HG03066 (cell line): Measurements from ENCODE around the gene PSG4.
"Not testable (repeated sequence)": the region's sequence is repeated elsewhere in the genome, so short reads cannot be mapped to it uniquely, and the experiment has no call there.

Experiments used
- ATAC-seq: cut with Tn5 transposase; IDR thresholded peaks from one replicate; pipeline ENCODE4 v1.9.1; 2021; ENCODE audit warnings: low read depth; ENCODE audit not compliant: unreplicated experiment

Gene PSG4

GRCh38 chr19:43198686-43199419 lies 6.6 kb downstream of the PSG4 start:
- not testable (repeated sequence) for ATAC-seq

GRCh38 chr19:43197666-43198397 lies 7.6 kb downstream of the PSG4 start:
- not testable (repeated sequence) for ATAC-seq

- ATAC-seq, result not testable (repeated sequence)
Measured at GRCh38 chr19:43194397-43194796, 11.0 kb downstream of the PSG4 start.

- not testable (repeated sequence) for ATAC-seq
Measured at GRCh38 chr19:43192381-43193155, 12.9 kb downstream of the PSG4 start.

- not testable (repeated sequence) for ATAC-seq
Measured at GRCh38 chr19:43188092-43188491, 17.3 kb downstream of the PSG4 start.

GRCh38 chr19:43186311-43186935 lies 19.0 kb downstream of the PSG4 start, which contains the start of gene PSG5:
TSS of gene PSG5 (minus strand) at chr19:43186536. CDS start at chr19:43186405, 131 bp downstream.
- ATAC-seq, result not testable (repeated sequence)

- not testable (repeated sequence) for ATAC-seq
Measured at GRCh38 chr19:43181869-43182771, 23.3 kb downstream of the PSG4 start.

- not testable (repeated sequence) for ATAC-seq
Measured at GRCh38 chr19:43179569-43180147, 25.8 kb downstream of the PSG4 start.

GRCh38 chr19:43178577-43178976 lies 26.9 kb downstream of the PSG4 start:
- ATAC-seq, result not testable (repeated sequence)

GRCh38 chr19:43165906-43166305 lies 39.5 kb downstream of the PSG4 start:
- not testable (repeated sequence) for ATAC-seq

GRCh38 chr19:43163135-43163534 lies 42.3 kb downstream of the PSG4 start:
- ATAC-seq, result not testable (repeated sequence)

- not testable (repeated sequence) for ATAC-seq
Measured at GRCh38 chr19:43162261-43162660, 43.2 kb downstream of the PSG4 start.

- ATAC-seq, result no peak
Measured at GRCh38 chr19:43152214-43152613, 53.2 kb downstream of the PSG4 start.

- ATAC-seq, result not testable (repeated sequence)
Measured at GRCh38 chr19:43149788-43150187, 55.6 kb downstream of the PSG4 start.

GRCh38 chr19:43148233-43148632 lies 57.2 kb downstream of the PSG4 start:
- no peak for ATAC-seq
